SH-SY5Y (cell line): ENCODE data around the gene PDHX.

Experiments
- GATA2 ChIP-seq: IDR thresholded peaks from 2 replicates; pipeline ENCODE4 v1.6.1; 2011; ENCODE audit warnings: mild to moderate bottlenecking, low read depth, low read length
- GATA3 ChIP-seq: IDR thresholded peaks from 2 replicates; pipeline ENCODE4 v1.6.1; 2011; ENCODE audit warnings: low read depth, mild to moderate bottlenecking, low read length, moderate library complexity

GRCh38 chr11:35009191-35009943, 92.9 kb downstream of the PDHX start:
- no peak for TF ChIP-seq GATA3
- no peak for TF ChIP-seq GATA2
